SK-N-SH treated with all-trans-retinoic acid at 6 μM for 48 hours (cell line): ENCODE measurements around the gene TRIM2.

Source experiments
- ARNTL ChIP-seq: fragments of 450-650 bp; formaldehyde crosslinking; IDR thresholded peaks from 2 replicates; pipeline ENCODE4 v1.5.0; 2020; ENCODE audit warnings: low read depth, mild to moderate bottlenecking, moderate library complexity, borderline replicate concordance
- ESRRG ChIP-seq: fragments of 250-450 bp; sonication (Bioruptor Pico); IDR thresholded peaks from 2 replicates; pipeline ENCODE4 v1.6.1; 2021; ENCODE audit warnings: mild to moderate bottlenecking
- GLIS3 ChIP-seq: fragments of 250-450 bp; sonication (Bioruptor Pico); IDR thresholded peaks from 2 replicates; pipeline ENCODE4 v1.5.0; 2020; ENCODE audit warnings: mild to moderate bottlenecking, moderate library complexity
- ISL1 ChIP-seq: fragments of 250-450 bp; sonication (Bioruptor Pico); IDR thresholded peaks from 2 replicates; pipeline ENCODE4 v2.1.2; 2022; ENCODE audit warnings: mild to moderate bottlenecking, moderate library complexity
- OSR1 ChIP-seq: fragments of 250-450 bp; sonication (Bioruptor Pico); IDR thresholded peaks from 2 replicates; pipeline ENCODE4 v1.8.0; 2022; ENCODE audit warnings: moderate library complexity, mild to moderate bottlenecking, inconsistent platforms
- PPARA ChIP-seq: fragments of 250-450 bp; sonication (Bioruptor Pico); IDR thresholded peaks from 2 replicates; pipeline ENCODE4 v1.5.0; 2020; ENCODE audit warnings: mild to moderate bottlenecking, borderline replicate concordance
- RARB ChIP-seq: fragments of 250-450 bp; sonication (Bioruptor Pico); IDR thresholded peaks from 2 replicates; pipeline ENCODE4 v1.8.0; 2021; ENCODE audit warnings: mild to moderate bottlenecking, moderate library complexity
- TCF4 ChIP-seq: fragments of 250-450 bp; sonication (Bioruptor Pico); IDR thresholded peaks from 2 replicates; pipeline ENCODE4 v1.8.0; 2021; ENCODE audit warnings: mild to moderate bottlenecking, moderate library complexity, borderline replicate concordance
- TOX ChIP-seq: fragments of 250-450 bp; sonication (Bioruptor Pico); IDR thresholded peaks from 2 replicates; pipeline ENCODE4 v1.8.0; 2021; ENCODE audit warnings: mild to moderate bottlenecking, moderate library complexity, borderline replicate concordance
- ZFP30 ChIP-seq: fragments of 450-650 bp; formaldehyde crosslinking; IDR thresholded peaks from 2 replicates; pipeline ENCODE4 v1.5.0; 2022; ENCODE audit warnings: mild to moderate bottlenecking, moderate library complexity
- ZNF70 ChIP-seq: fragments of 450-650 bp; formaldehyde crosslinking; IDR thresholded peaks from 2 replicates; pipeline ENCODE4 v1.5.0; 2020; ENCODE audit warnings: mild to moderate bottlenecking, moderate library complexity
- TF ChIP-seq, protein P1 (sequence below): fragments of 250-450 bp; sonication (Bioruptor Pico); IDR thresholded peaks from 2 replicates; pipeline ENCODE4 v1.5.1; 2020; ENCODE audit warnings: low read depth, mild to moderate bottlenecking, moderate library complexity
- TF ChIP-seq, protein P2 (sequence below): fragments of 250-450 bp; sonication (Bioruptor Pico); IDR thresholded peaks from 2 replicates; pipeline ENCODE4 v1.5.1; 2021; ENCODE audit warnings: mild to moderate bottlenecking, moderate library complexity
- TF ChIP-seq, protein P3 (sequence below): fragments of 250-450 bp; sonication (Bioruptor Pico); IDR thresholded peaks from 2 replicates; pipeline ENCODE4 v1.8.0; 2020; ENCODE audit warnings: mild to moderate bottlenecking, moderate library complexity, borderline replicate concordance

DNA sequence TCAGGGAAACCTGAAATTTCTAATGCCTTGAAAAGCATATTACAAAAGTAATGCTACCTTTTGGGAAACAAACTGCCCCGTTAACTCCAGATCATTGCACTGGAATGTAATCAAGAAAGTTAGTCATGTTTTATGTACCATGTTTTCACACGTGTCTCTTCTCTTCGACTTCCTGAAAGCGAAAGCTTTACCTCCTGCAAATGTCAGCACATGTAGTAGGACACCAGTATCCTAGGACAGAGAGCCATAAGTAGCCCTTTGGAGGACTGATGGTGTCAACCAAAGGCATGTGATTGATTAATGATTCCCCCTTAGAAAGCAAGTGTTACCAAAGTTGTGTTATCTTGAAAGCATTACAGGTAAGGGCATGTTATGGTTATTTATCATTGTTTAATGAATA is 131.4 kb downstream of the TRIM2 start:
- TF ChIP-seq, protein P1, sequence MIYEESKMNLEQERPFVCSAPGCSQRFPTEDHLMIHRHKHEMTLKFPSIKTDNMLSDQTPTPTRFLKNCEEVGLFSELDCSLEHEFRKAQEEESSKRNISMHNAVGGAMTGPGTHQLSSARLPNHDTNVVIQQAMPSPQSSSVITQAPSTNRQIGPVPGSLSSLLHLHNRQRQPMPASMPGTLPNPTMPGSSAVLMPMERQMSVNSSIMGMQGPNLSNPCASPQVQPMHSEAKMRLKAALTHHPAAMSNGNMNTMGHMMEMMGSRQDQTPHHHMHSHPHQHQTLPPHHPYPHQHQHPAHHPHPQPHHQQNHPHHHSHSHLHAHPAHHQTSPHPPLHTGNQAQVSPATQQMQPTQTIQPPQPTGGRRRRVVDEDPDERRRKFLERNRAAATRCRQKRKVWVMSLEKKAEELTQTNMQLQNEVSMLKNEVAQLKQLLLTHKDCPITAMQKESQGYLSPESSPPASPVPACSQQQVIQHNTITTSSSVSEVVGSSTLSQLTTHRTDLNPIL (CRISPR knock-in tag) = no peak
- TF ChIP-seq ESRRG (CRISPR knock-in tag) = no peak
- no peak for TF ChIP-seq ZFP30 (CRISPR knock-in tag)
- TF ChIP-seq ZNF70 (CRISPR knock-in tag) = no peak
- no peak for TF ChIP-seq ARNTL (CRISPR knock-in tag)
- TF ChIP-seq OSR1 = no peak
- TF ChIP-seq TCF4 (CRISPR knock-in tag) = no peak
- TF ChIP-seq, protein P2, sequence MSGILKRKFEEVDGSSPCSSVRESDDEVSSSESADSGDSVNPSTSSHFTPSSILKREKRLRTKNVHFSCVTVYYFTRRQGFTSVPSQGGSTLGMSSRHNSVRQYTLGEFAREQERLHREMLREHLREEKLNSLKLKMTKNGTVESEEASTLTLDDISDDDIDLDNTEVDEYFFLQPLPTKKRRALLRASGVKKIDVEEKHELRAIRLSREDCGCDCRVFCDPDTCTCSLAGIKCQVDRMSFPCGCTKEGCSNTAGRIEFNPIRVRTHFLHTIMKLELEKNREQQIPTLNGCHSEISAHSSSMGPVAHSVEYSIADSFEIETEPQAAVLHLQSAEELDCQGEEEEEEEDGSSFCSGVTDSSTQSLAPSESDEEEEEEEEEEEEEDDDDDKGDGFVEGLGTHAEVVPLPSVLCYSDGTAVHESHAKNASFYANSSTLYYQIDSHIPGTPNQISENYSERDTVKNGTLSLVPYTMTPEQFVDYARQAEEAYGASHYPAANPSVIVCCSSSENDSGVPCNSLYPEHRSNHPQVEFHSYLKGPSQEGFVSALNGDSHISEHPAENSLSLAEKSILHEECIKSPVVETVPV (CRISPR knock-in tag) = no peak
- TF ChIP-seq TOX = no peak
- no peak for TF ChIP-seq RARB (CRISPR knock-in tag)
- TF ChIP-seq, protein P3, sequence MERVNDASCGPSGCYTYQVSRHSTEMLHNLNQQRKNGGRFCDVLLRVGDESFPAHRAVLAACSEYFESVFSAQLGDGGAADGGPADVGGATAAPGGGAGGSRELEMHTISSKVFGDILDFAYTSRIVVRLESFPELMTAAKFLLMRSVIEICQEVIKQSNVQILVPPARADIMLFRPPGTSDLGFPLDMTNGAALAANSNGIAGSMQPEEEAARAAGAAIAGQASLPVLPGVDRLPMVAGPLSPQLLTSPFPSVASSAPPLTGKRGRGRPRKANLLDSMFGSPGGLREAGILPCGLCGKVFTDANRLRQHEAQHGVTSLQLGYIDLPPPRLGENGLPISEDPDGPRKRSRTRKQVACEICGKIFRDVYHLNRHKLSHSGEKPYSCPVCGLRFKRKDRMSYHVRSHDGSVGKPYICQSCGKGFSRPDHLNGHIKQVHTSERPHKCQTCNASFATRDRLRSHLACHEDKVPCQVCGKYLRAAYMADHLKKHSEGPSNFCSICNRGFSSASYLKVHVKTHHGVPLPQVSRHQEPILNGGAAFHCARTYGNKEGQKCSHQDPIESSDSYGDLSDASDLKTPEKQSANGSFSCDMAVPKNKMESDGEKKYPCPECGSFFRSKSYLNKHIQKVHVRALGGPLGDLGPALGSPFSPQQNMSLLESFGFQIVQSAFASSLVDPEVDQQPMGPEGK (CRISPR knock-in tag) = no peak
- TF ChIP-seq PPARA (CRISPR knock-in tag) = no peak
- no peak for TF ChIP-seq GLIS3 (CRISPR knock-in tag)
- TF ChIP-seq ISL1 (CRISPR knock-in tag) = no peak
